Measurements from ENCODE around the gene PHF24.

Gene PHF24

GRCh38 chr9:34962546-34962945 lies 4.5 kb downstream of the PHF24 start:
- H2AFZ ChIP-seq (ENCODE audit: low read depth, low read length) = no peak overlapping the region
- peaks cover 68% of the 10 kb centered on the region for H3K27me3 ChIP-seq (ENCODE audit: insufficient read depth, low read length)
- peaks cover 4% of the 10 kb centered on the region for H3K4me1 ChIP-seq (ENCODE audit: insufficient read depth, low read length)
- H3K4me3 ChIP-seq (ENCODE audit: low read length) = no peak overlapping the region
- H3K36me3 ChIP-seq (ENCODE audit: insufficient read depth, low read length) = no peaks in the 10 kb centered on the region
- no peaks in the 10 kb centered on the region for H3K9me3 ChIP-seq (ENCODE audit: low read length)

- no peaks in the 10 kb centered on the region for H3K36me3 ChIP-seq (ENCODE audit: insufficient read depth, low read length)
- no peaks in the 10 kb centered on the region for H3K9me3 ChIP-seq (ENCODE audit: low read length)
- H3K4me3 ChIP-seq (ENCODE audit: low read length) = no peak overlapping the region
- peaks cover 64% of the 10 kb centered on the region for H3K27me3 ChIP-seq (ENCODE audit: insufficient read depth, low read length)
- H2AFZ ChIP-seq (ENCODE audit: low read depth, low read length) = no peak overlapping the region
- peaks cover under 1% of the 10 kb centered on the region for H3K4me1 ChIP-seq (ENCODE audit: insufficient read depth, low read length)
Observed at GRCh38 chr9:34963552-34963951, 5.5 kb downstream of the PHF24 start.

- Histone ChIP-seq H3K4me1 (ENCODE audit: insufficient read depth, low read length) (no peaks in the 10 kb centered on the region), H3K9me3 (ENCODE audit: low read length) (no peaks in the 10 kb centered on the region), H3K4me3 (ENCODE audit: low read length) (no peak overlapping the region), H3K27me3 (ENCODE audit: insufficient read depth, low read length) (peaks cover 58% of the 10 kb centered on the region), H2AFZ (ENCODE audit: low read depth, low read length) (no peak overlapping the region), H3K36me3 (ENCODE audit: insufficient read depth, low read length) (no peaks in the 10 kb centered on the region)
Observed at GRCh38 chr9:34964458-34964857, 6.4 kb downstream of the PHF24 start.

GRCh38 chr9:34971146-34971811 lies 13.2 kb downstream of the PHF24 start:
- no peak overlapping the region for H2AFZ ChIP-seq (ENCODE audit: low read depth, low read length)
- no peaks in the 10 kb centered on the region for H3K4me1 ChIP-seq (ENCODE audit: insufficient read depth, low read length)
- no peak overlapping the region for H3K4me3 ChIP-seq (ENCODE audit: low read length)
- peaks cover 29% of the 10 kb centered on the region for H3K27me3 ChIP-seq (ENCODE audit: insufficient read depth, low read length)
- H3K36me3 ChIP-seq (ENCODE audit: insufficient read depth, low read length) = no peaks in the 10 kb centered on the region
- no peaks in the 10 kb centered on the region for H3K9me3 ChIP-seq (ENCODE audit: low read length)

- no peaks in the 10 kb centered on the region for H3K9me3 ChIP-seq (ENCODE audit: low read length)
- H2AFZ ChIP-seq (ENCODE audit: low read depth, low read length) = no peak overlapping the region
- H3K36me3 ChIP-seq (ENCODE audit: insufficient read depth, low read length) = no peaks in the 10 kb centered on the region
- peaks cover 35% of the 10 kb centered on the region for H3K27me3 ChIP-seq (ENCODE audit: insufficient read depth, low read length)
- H3K4me1 ChIP-seq (ENCODE audit: insufficient read depth, low read length) = no peaks in the 10 kb centered on the region
- no peak overlapping the region for H3K4me3 ChIP-seq (ENCODE audit: low read length)
Observed at GRCh38 chr9:34974664-34975063, 16.6 kb downstream of the PHF24 start.

- H2AFZ ChIP-seq (ENCODE audit: low read depth, low read length) = no peak overlapping the region
- H3K36me3 ChIP-seq (ENCODE audit: insufficient read depth, low read length) = no peaks in the 10 kb centered on the region
- H3K9me3 ChIP-seq (ENCODE audit: low read length) = no peaks in the 10 kb centered on the region
- H3K4me1 ChIP-seq (ENCODE audit: insufficient read depth, low read length) = no peaks in the 10 kb centered on the region
- H3K4me3 ChIP-seq (ENCODE audit: low read length) = no peak overlapping the region
- peaks cover 23% of the 10 kb centered on the region for H3K27me3 ChIP-seq (ENCODE audit: insufficient read depth, low read length)
Observed at GRCh38 chr9:34976441-34976840, 18.4 kb downstream of the PHF24 start.

GRCh38 chr9:34976992-34977391 lies 18.9 kb downstream of the PHF24 start:
- Histone ChIP-seq H3K27me3 (ENCODE audit: insufficient read depth, low read length) (peaks cover 26% of the 10 kb centered on the region), H3K4me1 (ENCODE audit: insufficient read depth, low read length) (no peaks in the 10 kb centered on the region), H2AFZ (ENCODE audit: low read depth, low read length) (no peak overlapping the region), H3K4me3 (ENCODE audit: low read length) (no peak overlapping the region), H3K36me3 (ENCODE audit: insufficient read depth, low read length) (no peaks in the 10 kb centered on the region), H3K9me3 (ENCODE audit: low read length) (no peaks in the 10 kb centered on the region)

GRCh38 chr9:34980181-34980761 lies 22.2 kb downstream of the PHF24 start:
- H3K36me3 ChIP-seq (ENCODE audit: insufficient read depth, low read length) = no peaks in the 10 kb centered on the region
- no peak overlapping the region for H3K4me3 ChIP-seq (ENCODE audit: low read length)
- H3K27me3 ChIP-seq (ENCODE audit: insufficient read depth, low read length) = peaks cover 19% of the 10 kb centered on the region
- no peaks in the 10 kb centered on the region for H3K4me1 ChIP-seq (ENCODE audit: insufficient read depth, low read length)
- H3K9me3 ChIP-seq (ENCODE audit: low read length) = no peaks in the 10 kb centered on the region
- no peak overlapping the region for H2AFZ ChIP-seq (ENCODE audit: low read depth, low read length)

- Histone ChIP-seq H3K4me1 (ENCODE audit: insufficient read depth, low read length) (peaks cover 20% of the 10 kb centered on the region), H3K36me3 (ENCODE audit: insufficient read depth, low read length) (no peaks in the 10 kb centered on the region), H3K9me3 (ENCODE audit: low read length) (no peaks in the 10 kb centered on the region), H2AFZ (ENCODE audit: low read depth, low read length) (no peak overlapping the region), H3K4me3 (ENCODE audit: low read length) (no peak overlapping the region), H3K27me3 (ENCODE audit: insufficient read depth, low read length) (peaks cover 12% of the 10 kb centered on the region)
Observed at GRCh38 chr9:34982361-34982760, 24.3 kb downstream of the PHF24 start.

GRCh38 chr9:34983209-34983608 lies 25.1 kb downstream of the PHF24 start:
- Histone ChIP-seq H3K4me1 (ENCODE audit: insufficient read depth, low read length) (peaks cover 21% of the 10 kb centered on the region), H2AFZ (ENCODE audit: low read depth, low read length) (no peak overlapping the region), H3K36me3 (ENCODE audit: insufficient read depth, low read length) (no peaks in the 10 kb centered on the region), H3K4me3 (ENCODE audit: low read length) (no peak overlapping the region), H3K9me3 (ENCODE audit: low read length) (no peaks in the 10 kb centered on the region), H3K27me3 (ENCODE audit: insufficient read depth, low read length) (peaks cover 7% of the 10 kb centered on the region)

GRCh38 chr9:34984049-34984448 lies 26.0 kb downstream of the PHF24 start:
- H3K4me1 ChIP-seq (ENCODE audit: insufficient read depth, low read length) = peaks cover 29% of the 10 kb centered on the region

GRCh38 chr9:34985311-34985899 lies 27.3 kb downstream of the PHF24 start:
- H3K36me3 ChIP-seq (ENCODE audit: insufficient read depth, low read length) = no peaks in the 10 kb centered on the region
- no peaks in the 10 kb centered on the region for H3K9me3 ChIP-seq (ENCODE audit: low read length)
- H3K4me3 ChIP-seq (ENCODE audit: low read length) = no peak overlapping the region
- H3K4me1 ChIP-seq (ENCODE audit: insufficient read depth, low read length) = peaks cover 34% of the 10 kb centered on the region
- peaks cover 4% of the 10 kb centered on the region for H3K27me3 ChIP-seq (ENCODE audit: insufficient read depth, low read length)
- H2AFZ ChIP-seq (ENCODE audit: low read depth, low read length) = no peak overlapping the region

More at GRCh38 chr9:34984049-34984448, 26.0 kb downstream of the PHF24 start:
- peaks cover 7% of the 10 kb centered on the region for H3K27me3 ChIP-seq (ENCODE audit: insufficient read depth, low read length)
- H3K4me3 ChIP-seq (ENCODE audit: low read length) = no peak overlapping the region
- no peaks in the 10 kb centered on the region for H3K36me3 ChIP-seq (ENCODE audit: insufficient read depth, low read length)
- no peak overlapping the region for H2AFZ ChIP-seq (ENCODE audit: low read depth, low read length)
- H3K9me3 ChIP-seq (ENCODE audit: low read length) = no peaks in the 10 kb centered on the region

GRCh38 chr9:34986540-34987047 lies 28.5 kb downstream of the PHF24 start:
- H2AFZ ChIP-seq (ENCODE audit: low read depth, low read length) = no peak overlapping the region
- H3K36me3 ChIP-seq (ENCODE audit: insufficient read depth, low read length) = no peaks in the 10 kb centered on the region
- H3K4me3 ChIP-seq (ENCODE audit: low read length) = no peak overlapping the region
- H3K9me3 ChIP-seq (ENCODE audit: low read length) = no peaks in the 10 kb centered on the region
- H3K27me3 ChIP-seq (ENCODE audit: insufficient read depth, low read length) = peaks cover 4% of the 10 kb centered on the region
- H3K4me1 ChIP-seq (ENCODE audit: insufficient read depth, low read length) = peaks cover 43% of the 10 kb centered on the region
